ENCODE results near the gene SENP2. TPM values are rescaled to one million over a fixed set of nuclear protein-coding genes. Genes with fewer than 3 reads are reported as not detected.
A peak's percentile ranks its signal among the peaks of the same experiment; 100 is the strongest.
"Not testable (repeated sequence)": the region's sequence is repeated elsewhere in the genome, so short reads cannot be mapped to it uniquely, and the experiment has no call there.

Gene SENP2
- total RNA-seq, 1 experiment from 2014 or later: 46.4 TPM

- no TSS peak for BruUV-seq (replicated peaks)
- ChIA-PET CTCF (interaction anchor here (0.6 to 1.1 kb wide), 4 partner anchors 17 to 175 kb away, joined by 3 to 7 read pairs (median 4); no protein-coding TSS in a partner anchor), POLR2A (ENCODE audit: unreplicated experiment) (interaction anchor here (0.6 to 1.4 kb wide), 2 partner anchors 100 to 565 kb away, joined by 3 read pairs; no protein-coding TSS in a partner anchor)
- Histone ChIP-seq H4K20me1 (ENCODE audit: low read length) (no peaks in the 10 kb centered on the region), H3K27ac (ENCODE audit: low read length) (peak overlapping the region; percentile 64), H3K36me3 (ENCODE audit: low read depth, low read length) (peaks cover 15% of the 10 kb centered on the region), H3K79me2 (ENCODE audit: low read length) (no peaks in the 10 kb centered on the region), H3K4me1 (ENCODE audit: insufficient read depth, low read length) (peaks cover 55% of the 10 kb centered on the region), H3F3A (ENCODE audit: low read length, unreplicated experiment) (peaks cover 9% of the 10 kb centered on the region), H3K9me2 (replicated peaks; ENCODE audit: low read length) (no peaks in the 10 kb centered on the region), H3K27me3 (ENCODE audit: low read length) (no peaks in the 10 kb centered on the region), H3K9ac (ENCODE audit: low read length) (no peak overlapping the region), H2AFZ (ENCODE audit: low read length) (no peak overlapping the region), H3K4me3 (ENCODE audit: low read length) (no peak overlapping the region), H3K4me2 (ENCODE audit: low read length) (peak overlapping the region; percentile 32; the same call in 1 of the 2 replicates), H3K9me3 (ENCODE audit: low read length) (no peaks in the 10 kb centered on the region)
- no peak for TF ChIP-seq EZH2 (IDR thresholded peaks at IDR 0.05; ENCODE audit: low read length, unreplicated experiment)
- no peak for TF ChIP-seq CTCF (conservative IDR thresholded peaks at IDR 0.05; ENCODE audit: low read depth, low read length)
- TF ChIP-seq EZH2phosphoT487 (IDR thresholded peaks at IDR 0.05; ENCODE audit: borderline replicate concordance, low read length): no peak
- intact Hi-C loops (cut with micrococcal nuclease): loop anchor here (1.0 kb wide), 1 partner anchor 70 kb away; no protein-coding TSS in a partner anchor
- DNase-seq (no peak), ATAC-seq (peak; percentile 1; the same call in 1 of the 2 replicates)
These were observed 72.8 kb downstream of the SENP2 start for GRCh38 chr3:185658943-185659342.

- Histone ChIP-seq H3K4me3 (ENCODE audit: low read length) (no peak overlapping the region), H3K36me3 (ENCODE audit: low read depth, low read length) (peaks cover 4% of the 10 kb centered on the region), H3K27me3 (ENCODE audit: low read length) (no peaks in the 10 kb centered on the region), H3K9me2 (replicated peaks; ENCODE audit: low read length) (no peaks in the 10 kb centered on the region), H2AFZ (ENCODE audit: low read length) (no peak overlapping the region), H3K27ac (ENCODE audit: low read length) (peak overlapping the region; percentile 64), H3K79me2 (ENCODE audit: low read length) (no peaks in the 10 kb centered on the region), H4K20me1 (ENCODE audit: low read length) (no peaks in the 10 kb centered on the region), H3K9ac (ENCODE audit: low read length) (no peak overlapping the region), H3K4me2 (ENCODE audit: low read length) (peak overlapping the region; percentile 37), H3K9me3 (ENCODE audit: low read length) (no peaks in the 10 kb centered on the region), H3F3A (ENCODE audit: low read length, unreplicated experiment) (peaks cover 9% of the 10 kb centered on the region), H3K4me1 (ENCODE audit: insufficient read depth, low read length) (peaks cover 55% of the 10 kb centered on the region)
- DNase-seq (peak; percentile 93), ATAC-seq (peak; percentile 34)
- POLR2A ChIA-PET (ENCODE audit: unreplicated experiment): interaction anchor here (0.5 to 0.8 kb wide), 6 partner anchors 15 to 181 kb away, joined by 3 to 17 read pairs (median 7); no protein-coding TSS in a partner anchor
- no peak for TF ChIP-seq EZH2 (IDR thresholded peaks at IDR 0.05; ENCODE audit: low read length, unreplicated experiment)
- peak; percentile 99 for TF ChIP-seq CTCF (conservative IDR thresholded peaks at IDR 0.05; ENCODE audit: low read depth, low read length)
- BruUV-seq (replicated peaks): no TSS peak
- intact Hi-C loops (cut with micrococcal nuclease): loop anchor here (2.0 to 5.0 kb wide), 6 partner anchors 25 to 267 kb away; no protein-coding TSS in a partner anchor
- CTCF ChIA-PET: interaction anchor here (0.5 to 2.4 kb wide), 23 partner anchors 14 to 317 kb away, joined by 3 to 14 read pairs (median 4); partner anchors contain the start of gene SENP2
These were observed 74.1 kb downstream of the SENP2 start for GRCh38 chr3:185659942-185660921.

GRCh38 chr3:185661296-185661695 lies 75.2 kb downstream of the SENP2 start:
- H3K79me2 ChIP-seq (ENCODE audit: low read length); H3K9ac ChIP-seq (ENCODE audit: low read length); H3K27ac ChIP-seq (ENCODE audit: low read length); H3K9me2 ChIP-seq (replicated peaks; ENCODE audit: low read length); H3K27me3 ChIP-seq (ENCODE audit: low read length); H4K20me1 ChIP-seq (ENCODE audit: low read length); ATAC-seq; H3F3A ChIP-seq (ENCODE audit: low read length, unreplicated experiment); H3K36me3 ChIP-seq (ENCODE audit: low read depth, low read length); H3K4me3 ChIP-seq (ENCODE audit: low read length); H3K9me3 ChIP-seq (ENCODE audit: low read length); DNase-seq; H2AFZ ChIP-seq (ENCODE audit: low read length); BruUV-seq (replicated peaks); H3K4me2 ChIP-seq (ENCODE audit: low read length): not testable (repeated sequence)
- intact Hi-C loops (cut with micrococcal nuclease): loop anchor here (2.0 to 5.0 kb wide), 6 partner anchors 24 to 266 kb away; no protein-coding TSS in a partner anchor
- ChIA-PET POLR2A (ENCODE audit: unreplicated experiment) (interaction anchor here (0.5 kb wide), 1 partner anchor 69 kb away, joined by 16 read pairs; no protein-coding TSS in a partner anchor), CTCF (interaction anchor here (1.3 to 2.4 kb wide), 6 partner anchors 16 to 282 kb away, joined by 4 to 14 read pairs (median 8); partner anchors contain the start of gene SENP2)
- H3K4me1 ChIP-seq (ENCODE audit: insufficient read depth, low read length): peaks cover 46% of the 10 kb centered on the region

Data from PC-3 (cell line).